Liver (tissue), 3 donors: Measurements from ENCODE around the gene EPB41L1.

Experiments
- EGR1 ChIP-seq, 2 donors: IDR thresholded peaks; 2 replicates each; pipeline ENCODE4 v1.6.1; 2016 to 2018; ENCODE audit warnings: antibody characterized with exemption in 2 of 2, low read depth in 2 of 2
- GABPA ChIP-seq, 2 donors: IDR thresholded peaks in 1 of 2; conservative IDR thresholded peaks in 1 of 2; 2 replicates each; pipeline ENCODE4 v1.6.1; 2016; ENCODE audit warnings: antibody characterized with exemption in 2 of 2, mild to moderate bottlenecking in 1 of 2, moderate library complexity in 1 of 2
- HNF4A ChIP-seq, 2 donors: conservative IDR thresholded peaks; 2 replicates each; pipeline ENCODE4 v1.6.1; 2016; ENCODE audit warnings: antibody characterized with exemption in 2 of 2, mild to moderate bottlenecking in 2 of 2
- RAD21 ChIP-seq, 2 donors: IDR thresholded peaks; 2 replicates each; pipeline ENCODE4 v1.6.1; 2016; ENCODE audit warnings: antibody characterized with exemption in 2 of 2, mild to moderate bottlenecking in 2 of 2
- REST ChIP-seq: IDR thresholded peaks from 2 replicates; pipeline ENCODE4 v1.6.1; 2016; ENCODE audit warnings: antibody characterized with exemption, mild to moderate bottlenecking
- RXRA ChIP-seq, 2 donors: IDR thresholded peaks; 2 replicates each; pipeline ENCODE4 v1.6.1; 2017 to 2018; ENCODE audit warnings: antibody characterized with exemption in 2 of 2, mild to moderate bottlenecking in 1 of 2
- SP1 ChIP-seq: IDR thresholded peaks from 2 replicates; pipeline ENCODE4 v1.6.1; 2018; ENCODE audit warnings: antibody characterized with exemption, mild to moderate bottlenecking
- TAF1 ChIP-seq: conservative IDR thresholded peaks from 2 replicates; pipeline ENCODE4 v1.6.1; 2016; ENCODE audit warnings: antibody characterized with exemption, mild to moderate bottlenecking
- TF ChIP-seq, protein P1 (sequence below): IDR thresholded peaks from 2 replicates; pipeline ENCODE4 v1.6.1; 2016; ENCODE audit warnings: antibody characterized with exemption
- TF ChIP-seq, protein P2 (sequence below): fragments of 150-350 bp; IDR thresholded peaks from 2 replicates; pipeline ENCODE4 v1.5.1; 2017; ENCODE audit warnings: improper control_type of control experiment, low read depth, low read length; ENCODE audit not compliant: missing input control
- TF ChIP-seq, protein P3 (sequence below): IDR thresholded peaks from 2 replicates; pipeline ENCODE4 v1.6.1; 2016; ENCODE audit warnings: antibody characterized with exemption
- donor health status: healthy.
- donor health status: healthy.

DNA sequence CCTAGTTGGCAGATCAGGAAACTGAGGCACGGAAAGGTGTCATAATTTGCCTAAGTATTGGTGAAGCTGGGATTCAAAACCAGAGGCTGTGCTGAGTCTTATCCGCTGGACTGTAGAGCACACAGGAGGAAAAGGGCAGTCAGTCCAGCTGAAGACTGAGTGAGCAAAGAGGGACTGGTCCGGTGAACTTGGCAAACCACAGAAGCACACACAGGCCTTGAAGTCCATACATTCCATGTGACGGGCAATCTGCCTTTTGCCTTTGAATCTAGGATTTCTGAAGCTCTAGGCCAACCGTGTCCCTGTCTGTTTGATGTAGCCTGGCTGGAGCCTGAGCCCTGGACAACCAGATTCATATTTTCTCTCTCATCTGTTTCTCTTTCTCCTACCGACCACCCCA is 34.3 kb upstream of the EPB41L1 start:
- TF ChIP-seq, protein P1, sequence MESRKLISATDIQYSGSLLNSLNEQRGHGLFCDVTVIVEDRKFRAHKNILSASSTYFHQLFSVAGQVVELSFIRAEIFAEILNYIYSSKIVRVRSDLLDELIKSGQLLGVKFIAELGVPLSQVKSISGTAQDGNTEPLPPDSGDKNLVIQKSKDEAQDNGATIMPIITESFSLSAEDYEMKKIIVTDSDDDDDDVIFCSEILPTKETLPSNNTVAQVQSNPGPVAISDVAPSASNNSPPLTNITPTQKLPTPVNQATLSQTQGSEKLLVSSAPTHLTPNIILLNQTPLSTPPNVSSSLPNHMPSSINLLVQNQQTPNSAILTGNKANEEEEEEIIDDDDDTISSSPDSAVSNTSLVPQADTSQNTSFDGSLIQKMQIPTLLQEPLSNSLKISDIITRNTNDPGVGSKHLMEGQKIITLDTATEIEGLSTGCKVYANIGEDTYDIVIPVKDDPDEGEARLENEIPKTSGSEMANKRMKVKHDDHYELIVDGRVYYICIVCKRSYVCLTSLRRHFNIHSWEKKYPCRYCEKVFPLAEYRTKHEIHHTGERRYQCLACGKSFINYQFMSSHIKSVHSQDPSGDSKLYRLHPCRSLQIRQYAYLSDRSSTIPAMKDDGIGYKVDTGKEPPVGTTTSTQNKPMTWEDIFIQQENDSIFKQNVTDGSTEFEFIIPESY, result no peak
- TF ChIP-seq, protein P2, sequence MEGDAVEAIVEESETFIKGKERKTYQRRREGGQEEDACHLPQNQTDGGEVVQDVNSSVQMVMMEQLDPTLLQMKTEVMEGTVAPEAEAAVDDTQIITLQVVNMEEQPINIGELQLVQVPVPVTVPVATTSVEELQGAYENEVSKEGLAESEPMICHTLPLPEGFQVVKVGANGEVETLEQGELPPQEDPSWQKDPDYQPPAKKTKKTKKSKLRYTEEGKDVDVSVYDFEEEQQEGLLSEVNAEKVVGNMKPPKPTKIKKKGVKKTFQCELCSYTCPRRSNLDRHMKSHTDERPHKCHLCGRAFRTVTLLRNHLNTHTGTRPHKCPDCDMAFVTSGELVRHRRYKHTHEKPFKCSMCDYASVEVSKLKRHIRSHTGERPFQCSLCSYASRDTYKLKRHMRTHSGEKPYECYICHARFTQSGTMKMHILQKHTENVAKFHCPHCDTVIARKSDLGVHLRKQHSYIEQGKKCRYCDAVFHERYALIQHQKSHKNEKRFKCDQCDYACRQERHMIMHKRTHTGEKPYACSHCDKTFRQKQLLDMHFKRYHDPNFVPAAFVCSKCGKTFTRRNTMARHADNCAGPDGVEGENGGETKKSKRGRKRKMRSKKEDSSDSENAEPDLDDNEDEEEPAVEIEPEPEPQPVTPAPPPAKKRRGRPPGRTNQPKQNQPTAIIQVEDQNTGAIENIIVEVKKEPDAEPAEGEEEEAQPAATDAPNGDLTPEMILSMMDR, result no peak
- TF ChIP-seq RXRA (IDR thresholded peaks at IDR 0.05), result no peak
- TF ChIP-seq HNF4A (conservative IDR thresholded peaks at IDR 0.05), result no peak
- TF ChIP-seq REST, result no peak
- TF ChIP-seq SP1, result no peak
- no peak for TF ChIP-seq TAF1
- TF ChIP-seq, protein P3, sequence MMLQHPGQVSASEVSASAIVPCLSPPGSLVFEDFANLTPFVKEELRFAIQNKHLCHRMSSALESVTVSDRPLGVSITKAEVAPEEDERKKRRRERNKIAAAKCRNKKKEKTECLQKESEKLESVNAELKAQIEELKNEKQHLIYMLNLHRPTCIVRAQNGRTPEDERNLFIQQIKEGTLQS, result no peak
- TF ChIP-seq EGR1 (IDR thresholded peaks at IDR 0.05; ENCODE audit: low read depth in 2 of 2), result no peak
- no peak for TF ChIP-seq RAD21 (IDR thresholded peaks at IDR 0.05)
- no peak for TF ChIP-seq GABPA (IDR thresholded peaks at IDR 0.05 in 1 of 2, conservative IDR thresholded peaks at IDR 0.05 in 1 of 2)
